ENCODE results near the gene IL7R.

The IL7R gene

GRCh38 chr5:35880156-35880555 lies 23.5 kb downstream of the IL7R start:
- no peak for DNase-seq
- peaks cover 3% of the 10 kb centered on the region for H3K9me3 Mint-ChIP-seq
- H3K27ac Mint-ChIP-seq: no peak overlapping the region
- peaks cover 11% of the 10 kb centered on the region for H3K27me3 Mint-ChIP-seq (ENCODE audit: low read depth, poor library complexity)
- TF ChIP-seq, protein P1, sequence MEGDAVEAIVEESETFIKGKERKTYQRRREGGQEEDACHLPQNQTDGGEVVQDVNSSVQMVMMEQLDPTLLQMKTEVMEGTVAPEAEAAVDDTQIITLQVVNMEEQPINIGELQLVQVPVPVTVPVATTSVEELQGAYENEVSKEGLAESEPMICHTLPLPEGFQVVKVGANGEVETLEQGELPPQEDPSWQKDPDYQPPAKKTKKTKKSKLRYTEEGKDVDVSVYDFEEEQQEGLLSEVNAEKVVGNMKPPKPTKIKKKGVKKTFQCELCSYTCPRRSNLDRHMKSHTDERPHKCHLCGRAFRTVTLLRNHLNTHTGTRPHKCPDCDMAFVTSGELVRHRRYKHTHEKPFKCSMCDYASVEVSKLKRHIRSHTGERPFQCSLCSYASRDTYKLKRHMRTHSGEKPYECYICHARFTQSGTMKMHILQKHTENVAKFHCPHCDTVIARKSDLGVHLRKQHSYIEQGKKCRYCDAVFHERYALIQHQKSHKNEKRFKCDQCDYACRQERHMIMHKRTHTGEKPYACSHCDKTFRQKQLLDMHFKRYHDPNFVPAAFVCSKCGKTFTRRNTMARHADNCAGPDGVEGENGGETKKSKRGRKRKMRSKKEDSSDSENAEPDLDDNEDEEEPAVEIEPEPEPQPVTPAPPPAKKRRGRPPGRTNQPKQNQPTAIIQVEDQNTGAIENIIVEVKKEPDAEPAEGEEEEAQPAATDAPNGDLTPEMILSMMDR (IDR thresholded peaks at IDR 0.05): no peak
- H3K36me3 Mint-ChIP-seq (ENCODE audit: low read depth): no peaks in the 10 kb centered on the region
- H3K4me1 Mint-ChIP-seq: no peaks in the 10 kb centered on the region
- no peak overlapping the region for H3K4me3 Mint-ChIP-seq

- no peak for DNase-seq
- TF ChIP-seq, protein P1 (IDR thresholded peaks at IDR 0.05): no peak
- H3K4me1 Mint-ChIP-seq: no peaks in the 10 kb centered on the region
- no peaks in the 10 kb centered on the region for H3K36me3 Mint-ChIP-seq (ENCODE audit: low read depth)
- H3K27ac Mint-ChIP-seq: no peak overlapping the region
- H3K9me3 Mint-ChIP-seq: peaks cover 3% of the 10 kb centered on the region
- peaks cover 11% of the 10 kb centered on the region for H3K27me3 Mint-ChIP-seq (ENCODE audit: low read depth, poor library complexity)
- no peak overlapping the region for H3K4me3 Mint-ChIP-seq
These were observed 25.1 kb downstream of the IL7R start for GRCh38 chr5:35881758-35882157.

- Mint-ChIP-seq H3K4me3 (no peak overlapping the region), H3K9me3 (peaks cover 3% of the 10 kb centered on the region), H3K27me3 (ENCODE audit: low read depth, poor library complexity) (peaks cover under 1% of the 10 kb centered on the region), H3K36me3 (ENCODE audit: low read depth) (no peaks in the 10 kb centered on the region), H3K27ac (no peak overlapping the region), H3K4me1 (no peaks in the 10 kb centered on the region)
- TF ChIP-seq, protein P1 (IDR thresholded peaks at IDR 0.05): no peak
- no peak for DNase-seq
These were observed 27.6 kb downstream of the IL7R start for GRCh38 chr5:35884191-35884769.

DNA sequence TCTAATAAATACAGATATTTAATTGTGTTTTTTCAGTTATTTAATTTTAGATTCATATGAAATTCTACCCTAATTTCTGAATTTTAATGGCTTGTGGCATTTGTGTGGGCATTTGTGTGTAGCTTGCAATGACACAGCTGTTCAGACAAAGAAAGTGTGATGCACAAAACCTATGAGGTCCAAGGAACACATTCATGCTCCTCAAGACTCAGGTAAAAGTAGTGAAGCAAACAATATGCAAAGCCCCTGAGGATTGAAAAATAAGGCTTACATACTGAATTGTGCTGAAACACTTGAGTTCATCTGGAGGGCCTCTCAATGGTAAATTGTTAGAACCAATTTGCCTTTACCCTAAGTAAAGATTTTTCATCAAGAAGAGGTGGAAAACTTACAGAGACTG lies 28.1 kb downstream of the IL7R start:
- no peaks in the 10 kb centered on the region for H3K27me3 Mint-ChIP-seq (ENCODE audit: low read depth, poor library complexity)
- no peaks in the 10 kb centered on the region for H3K36me3 Mint-ChIP-seq (ENCODE audit: low read depth)
- TF ChIP-seq, protein P1 (IDR thresholded peaks at IDR 0.05): no peak
- no peaks in the 10 kb centered on the region for H3K4me1 Mint-ChIP-seq
- H3K4me3 Mint-ChIP-seq: no peak overlapping the region
- no peak for DNase-seq
- H3K27ac Mint-ChIP-seq: no peak overlapping the region
- peaks cover 3% of the 10 kb centered on the region for H3K9me3 Mint-ChIP-seq

DNA sequence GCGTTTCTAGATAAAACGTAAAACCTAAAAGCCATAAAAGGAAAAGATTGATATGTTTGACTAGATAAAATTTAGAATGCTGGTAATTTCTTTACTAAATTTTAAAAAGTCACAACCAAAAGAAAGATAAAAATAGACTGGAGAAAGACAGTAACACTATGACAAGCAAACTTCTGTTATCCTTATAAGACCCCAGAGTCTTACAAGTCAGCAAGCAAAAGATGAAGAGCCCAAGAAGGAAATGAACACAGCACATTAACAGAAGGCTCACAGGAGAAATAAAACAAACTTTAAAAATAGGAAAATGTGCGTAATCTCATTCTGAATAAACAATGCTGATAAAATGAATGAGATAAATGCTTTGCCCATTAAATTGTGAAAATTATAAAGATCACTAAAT lies 29.7 kb downstream of the IL7R start:
- Mint-ChIP-seq H3K9me3 (peaks cover 3% of the 10 kb centered on the region), H3K27me3 (ENCODE audit: low read depth, poor library complexity) (no peaks in the 10 kb centered on the region), H3K36me3 (ENCODE audit: low read depth) (no peaks in the 10 kb centered on the region), H3K27ac (no peak overlapping the region), H3K4me3 (no peak overlapping the region), H3K4me1 (peaks cover 6% of the 10 kb centered on the region)
- TF ChIP-seq, protein P1 (IDR thresholded peaks at IDR 0.05): no peak
- DNase-seq: no peak

DNA sequence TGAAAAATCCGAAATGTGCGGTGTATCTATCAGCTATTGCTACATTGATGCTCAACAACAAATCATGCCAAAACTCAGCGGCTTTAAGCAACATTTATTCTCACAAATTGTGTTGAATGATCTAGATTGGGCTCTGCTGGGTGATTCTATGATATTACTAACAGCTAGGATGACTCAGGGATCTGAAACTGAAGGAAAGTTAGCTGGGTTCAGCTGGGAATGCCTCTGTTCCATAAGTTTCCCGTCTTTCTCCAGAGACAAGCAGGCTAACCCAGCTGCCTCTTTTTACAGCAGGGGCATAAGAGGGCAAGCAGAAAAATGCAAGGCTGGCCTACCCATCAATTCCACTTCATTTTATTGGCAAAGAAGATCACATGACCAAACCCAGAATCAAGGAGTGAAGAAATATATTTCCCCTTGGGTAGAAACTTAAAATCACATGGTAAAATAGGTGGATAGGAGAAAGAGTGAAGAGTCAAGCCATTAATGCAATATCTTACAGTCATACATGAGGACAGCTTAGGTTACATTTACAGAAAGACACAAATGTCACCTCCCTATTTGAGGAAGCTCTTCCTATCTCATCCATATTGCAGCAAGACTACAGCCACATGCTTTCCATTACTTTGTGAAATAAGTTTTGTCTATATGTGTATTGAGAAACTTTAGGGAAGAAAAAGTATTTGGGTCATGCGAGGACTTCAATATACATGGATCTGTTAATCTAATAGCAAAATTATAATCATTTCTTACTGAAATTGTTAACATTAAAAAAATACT lies 30.8 kb downstream of the IL7R start:
- H3K9me3 Mint-ChIP-seq: peaks cover 3% of the 10 kb centered on the region
- DNase-seq: no peak
- H3K27me3 Mint-ChIP-seq (ENCODE audit: low read depth, poor library complexity): no peaks in the 10 kb centered on the region
- H3K4me1 Mint-ChIP-seq: peaks cover 6% of the 10 kb centered on the region
- no peaks in the 10 kb centered on the region for H3K36me3 Mint-ChIP-seq (ENCODE audit: low read depth)
- no peak overlapping the region for H3K4me3 Mint-ChIP-seq
- TF ChIP-seq, protein P1 (IDR thresholded peaks at IDR 0.05): no peak
- H3K27ac Mint-ChIP-seq: no peak overlapping the region
